ENCODE data around the gene CDC25B. TPM values are rescaled to one million over a fixed set of nuclear protein-coding genes. Genes with fewer than 3 reads are reported as not detected.

Gene CDC25B
- total RNA-seq, 1 donor from 2014 or later: 29.4 TPM

DNA sequence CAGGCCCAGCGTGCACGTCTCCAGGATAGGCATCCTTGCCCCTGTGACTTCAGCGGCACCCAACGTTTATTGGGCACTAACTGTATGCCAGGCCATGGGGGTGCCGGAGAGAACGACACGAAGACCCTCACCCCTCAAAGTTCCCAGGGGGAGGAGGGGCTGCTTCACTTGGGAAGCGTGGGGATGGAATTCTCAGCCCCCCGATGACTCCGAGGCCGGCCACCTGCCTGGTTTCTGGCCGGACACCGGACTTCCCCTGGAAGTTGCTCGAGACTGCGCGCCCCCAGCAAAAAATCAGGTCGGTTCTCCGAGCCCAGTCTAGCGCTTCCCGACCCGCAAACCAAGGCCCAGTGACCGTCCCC lies 50.2 kb downstream of the CDC25B start:
- no peak for DNase-seq (ENCODE audit: low spot score in 2 of 2, unreplicated experiment in 2 of 2)
- peak overlapping the region; percentile 93 for H3K27ac Mint-ChIP-seq
- peaks cover 18% of the 10 kb centered on the region for H3K4me1 Mint-ChIP-seq
- H3K36me3 Mint-ChIP-seq: peaks cover 8% of the 10 kb centered on the region
- H3K9me3 Mint-ChIP-seq: no peaks in the 10 kb centered on the region
- TF ChIP-seq, protein P1, sequence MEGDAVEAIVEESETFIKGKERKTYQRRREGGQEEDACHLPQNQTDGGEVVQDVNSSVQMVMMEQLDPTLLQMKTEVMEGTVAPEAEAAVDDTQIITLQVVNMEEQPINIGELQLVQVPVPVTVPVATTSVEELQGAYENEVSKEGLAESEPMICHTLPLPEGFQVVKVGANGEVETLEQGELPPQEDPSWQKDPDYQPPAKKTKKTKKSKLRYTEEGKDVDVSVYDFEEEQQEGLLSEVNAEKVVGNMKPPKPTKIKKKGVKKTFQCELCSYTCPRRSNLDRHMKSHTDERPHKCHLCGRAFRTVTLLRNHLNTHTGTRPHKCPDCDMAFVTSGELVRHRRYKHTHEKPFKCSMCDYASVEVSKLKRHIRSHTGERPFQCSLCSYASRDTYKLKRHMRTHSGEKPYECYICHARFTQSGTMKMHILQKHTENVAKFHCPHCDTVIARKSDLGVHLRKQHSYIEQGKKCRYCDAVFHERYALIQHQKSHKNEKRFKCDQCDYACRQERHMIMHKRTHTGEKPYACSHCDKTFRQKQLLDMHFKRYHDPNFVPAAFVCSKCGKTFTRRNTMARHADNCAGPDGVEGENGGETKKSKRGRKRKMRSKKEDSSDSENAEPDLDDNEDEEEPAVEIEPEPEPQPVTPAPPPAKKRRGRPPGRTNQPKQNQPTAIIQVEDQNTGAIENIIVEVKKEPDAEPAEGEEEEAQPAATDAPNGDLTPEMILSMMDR (IDR thresholded peaks at IDR 0.05; ENCODE audit: unreplicated experiment): no peak
- H3K27me3 Mint-ChIP-seq (ENCODE audit: low read depth): no peaks in the 10 kb centered on the region
- peak overlapping the region; percentile 84 for H3K4me3 Mint-ChIP-seq

DNA sequence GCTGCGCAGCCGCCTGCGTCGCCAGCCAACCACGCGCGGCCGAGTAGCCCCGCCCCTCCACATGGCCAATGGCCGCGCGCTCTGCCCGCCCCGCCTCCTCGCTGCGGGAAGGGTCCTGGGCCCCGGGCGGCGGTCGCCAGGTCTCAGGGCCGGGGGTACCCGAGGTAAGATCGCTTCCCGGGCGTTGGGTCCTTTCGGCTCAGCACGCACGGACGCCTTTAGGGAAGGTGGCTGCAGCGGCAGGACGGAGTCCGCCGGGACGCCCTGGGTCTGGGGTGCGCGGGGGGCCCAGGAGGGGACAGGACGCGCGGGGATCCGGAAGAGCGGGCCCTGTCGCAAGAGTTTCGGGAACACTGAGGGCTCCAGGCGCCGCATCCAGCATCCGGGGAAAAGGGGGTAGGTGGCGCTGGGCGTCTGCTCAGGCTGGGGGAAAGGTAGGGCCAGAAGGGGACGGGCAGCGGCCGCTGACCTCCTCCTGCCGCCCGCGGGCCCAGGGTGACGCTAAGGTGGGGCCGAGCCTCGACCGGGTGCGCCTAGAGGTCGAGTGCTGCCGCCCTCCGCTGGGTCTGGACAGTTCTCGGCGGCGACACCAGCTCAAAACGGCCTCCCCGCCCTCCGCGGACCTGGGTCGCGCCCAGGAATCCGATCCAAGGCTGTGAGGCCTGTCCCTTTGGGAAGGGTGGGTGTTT lies 50.8 kb downstream of the CDC25B start, which contains the start of gene MAVS:
TSS of gene MAVS (plus strand) at position 95 of the 689 bp plus-strand sequence. CDS start 7,791 bp downstream, outside the sequence.
- peak within 1 kb of the TSS; percentile 84 for H3K4me3 Mint-ChIP-seq
- peak; percentile 80 to 91 for DNase-seq (ENCODE audit: low spot score in 2 of 2, unreplicated experiment in 2 of 2)
- TF ChIP-seq, protein P1 (IDR thresholded peaks at IDR 0.05; ENCODE audit: unreplicated experiment): no peak
- peak within 1 kb of the TSS; percentile 93 for H3K27ac Mint-ChIP-seq
- H3K36me3 Mint-ChIP-seq: peaks cover 8% of the 10 kb centered on the region
- peaks cover 18% of the 10 kb centered on the region for H3K4me1 Mint-ChIP-seq
- no peaks in the 10 kb centered on the region for H3K27me3 Mint-ChIP-seq (ENCODE audit: low read depth)
- no peaks in the 10 kb centered on the region for H3K9me3 Mint-ChIP-seq

DNA sequence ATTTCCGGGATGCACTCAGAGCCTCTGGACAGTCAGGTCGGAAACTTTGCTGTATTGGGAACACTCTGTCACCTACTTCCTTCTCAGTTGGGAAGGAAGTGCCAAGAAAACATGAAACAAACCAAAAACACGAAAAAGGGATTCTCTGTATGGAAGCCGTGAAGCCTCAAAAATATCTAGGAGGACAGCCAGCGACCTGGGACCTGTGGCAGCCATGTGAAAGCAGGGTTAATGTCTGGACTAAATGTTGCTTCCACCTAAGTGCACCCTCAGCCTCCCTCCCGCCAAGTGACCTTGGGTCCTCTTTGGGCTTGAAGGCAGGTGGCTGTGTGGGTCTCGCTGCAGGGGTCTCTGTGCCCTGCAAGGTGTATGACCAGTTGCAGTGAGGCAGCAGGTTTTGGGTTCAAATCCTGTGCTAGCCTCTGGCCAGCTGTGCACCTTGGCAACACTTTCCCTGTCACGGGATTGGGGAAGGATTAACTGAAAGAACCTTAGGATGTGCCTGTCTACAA lies 51.4 kb downstream of the CDC25B start:
- Mint-ChIP-seq H3K27ac (peak overlapping the region; percentile 93), H3K27me3 (ENCODE audit: low read depth) (no peaks in the 10 kb centered on the region)
- TF ChIP-seq, protein P1 (IDR thresholded peaks at IDR 0.05; ENCODE audit: unreplicated experiment): no peak

DNA sequence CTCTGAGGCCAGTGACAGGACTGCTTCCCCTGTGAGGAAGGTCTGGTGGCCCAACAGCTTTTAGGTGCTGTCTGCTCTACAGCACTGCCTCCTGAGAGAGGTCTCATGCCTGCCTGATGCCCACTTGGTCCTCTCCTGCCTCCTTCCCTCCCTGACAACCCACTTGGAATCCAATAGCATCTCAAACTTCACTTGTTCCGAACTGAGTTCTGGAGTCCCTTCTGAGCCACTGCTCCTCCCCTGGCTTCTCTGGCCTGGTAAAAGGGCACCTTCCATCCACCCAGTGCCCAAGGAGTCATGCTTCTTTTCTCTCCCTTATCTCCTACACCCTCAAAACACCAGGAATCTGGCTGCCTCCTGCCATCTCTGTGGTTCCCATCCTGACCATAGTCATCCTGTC lies 52.5 kb downstream of the CDC25B start:
- TF ChIP-seq, protein P1 (IDR thresholded peaks at IDR 0.05; ENCODE audit: unreplicated experiment): no peak
- peak overlapping the region; percentile 84 for H3K4me3 Mint-ChIP-seq
- H3K4me1 Mint-ChIP-seq: peaks cover 18% of the 10 kb centered on the region
- H3K27ac Mint-ChIP-seq: peak overlapping the region; percentile 72
- no peak for DNase-seq (ENCODE audit: low spot score in 2 of 2, unreplicated experiment in 2 of 2)
- peaks cover 8% of the 10 kb centered on the region for H3K36me3 Mint-ChIP-seq
- H3K9me3 Mint-ChIP-seq: no peaks in the 10 kb centered on the region
- H3K27me3 Mint-ChIP-seq (ENCODE audit: low read depth): no peaks in the 10 kb centered on the region

More for the DNA sequence above, 51.4 kb downstream of the CDC25B start:
- H3K4me3 Mint-ChIP-seq: peak overlapping the region; percentile 84
- H3K9me3 Mint-ChIP-seq: no peaks in the 10 kb centered on the region
- DNase-seq (ENCODE audit: low spot score in 2 of 2, unreplicated experiment in 2 of 2): no peak
- peaks cover 8% of the 10 kb centered on the region for H3K36me3 Mint-ChIP-seq
- peaks cover 18% of the 10 kb centered on the region for H3K4me1 Mint-ChIP-seq

DNA sequence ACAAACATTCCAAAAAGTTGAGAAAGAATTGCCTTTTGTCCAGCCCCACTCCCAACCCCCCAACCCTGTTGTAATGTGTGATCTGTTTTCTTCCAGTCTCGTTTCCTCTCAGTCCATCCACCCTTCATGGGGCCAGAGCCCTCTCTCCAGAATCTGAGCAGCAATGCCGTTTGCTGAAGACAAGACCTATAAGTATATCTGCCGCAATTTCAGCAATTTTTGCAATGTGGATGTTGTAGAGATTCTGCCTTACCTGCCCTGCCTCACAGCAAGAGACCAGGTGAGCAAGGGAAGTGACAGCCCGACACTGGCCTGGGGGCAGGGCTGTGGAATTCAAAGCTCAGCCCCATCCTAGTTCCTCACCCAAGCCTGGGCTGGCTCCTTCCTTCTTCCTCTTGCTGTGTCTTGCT lies 58.4 kb downstream of the CDC25B start:
- Mint-ChIP-seq H3K36me3 (peaks cover 22% of the 10 kb centered on the region), H3K27ac (no peak overlapping the region), H3K9me3 (no peaks in the 10 kb centered on the region), H3K4me1 (no peaks in the 10 kb centered on the region), H3K4me3 (no peak overlapping the region), H3K27me3 (ENCODE audit: low read depth) (no peaks in the 10 kb centered on the region)
- DNase-seq (ENCODE audit: low spot score in 2 of 2, unreplicated experiment in 2 of 2): no peak
- TF ChIP-seq, protein P1 (IDR thresholded peaks at IDR 0.05; ENCODE audit: unreplicated experiment): no peak

Other genes with a start within 250 kb of the CDC25B start
- gene GFRA4, start 132.9 kb upstream of the CDC25B start, total RNA-seq: not detected in 3 replicates
- gene ADAM33, start 114.3 kb upstream of the CDC25B start, total RNA-seq: 83.0 to 91.1 TPM (median 87.4 TPM) in 3 replicates
- gene SIGLEC1, start 83.7 kb upstream of the CDC25B start, total RNA-seq: 0.04 TPM in 1 of 3 replicates, not detected in the others
- gene HSPA12B, start 63.6 kb upstream of the CDC25B start, total RNA-seq: 11.5 to 13.0 TPM (median 12.0 TPM) in 3 replicates
- 24.3 to 26.5 TPM (median 24.9 TPM) in 3 replicates for gene ADISSP, start 28.6 kb upstream of the CDC25B start, total RNA-seq
- 0.27 to 0.40 TPM (median 0.34 TPM) in 3 replicates for gene SPEF1, start 14.9 kb upstream of the CDC25B start, total RNA-seq
- 63.0 to 64.2 TPM (median 63.0 TPM) in 3 replicates for gene CENPB, start 9.6 kb upstream of the CDC25B start, total RNA-seq
- 13.8 to 14.5 TPM (median 14.0 TPM) in 3 replicates for gene AP5S1, start 24.2 kb downstream of the CDC25B start, total RNA-seq
- gene MAVS, start 50.5 kb downstream of the CDC25B start, total RNA-seq: 37.1 to 38.3 TPM (median 37.3 TPM) in 3 replicates
- 48.3 to 52.5 TPM (median 48.7 TPM) in 3 replicates for gene PANK2, start 93.1 kb downstream of the CDC25B start, total RNA-seq
- gene RNF24, start 219.2 kb downstream of the CDC25B start, total RNA-seq: 45.5 to 50.6 TPM (median 47.0 TPM) in 3 replicates

All from mesothelial cell of epicardium (in vitro differentiated cells).